SH-SY5Y (cell line): ENCODE measurements around the gene BOK.

Experiments used
- GATA2 ChIP-seq: IDR thresholded peaks from 2 replicates; pipeline ENCODE4 v1.6.1; 2011; ENCODE audit warnings: mild to moderate bottlenecking, low read depth, low read length
- GATA3 ChIP-seq: IDR thresholded peaks from 2 replicates; pipeline ENCODE4 v1.6.1; 2011; ENCODE audit warnings: low read depth, mild to moderate bottlenecking, low read length, moderate library complexity

- TF ChIP-seq GATA2, result no peak
- TF ChIP-seq GATA3, result no peak
Observed at GRCh38 chr2:241559323-241560161, 997 bp downstream of the BOK start.
